SK-N-SH treated with all-trans-retinoic acid at 6 μM for 48 hours (cell line): ENCODE measurements around the gene RSBN1.

Experiments used
- ARNTL ChIP-seq: fragments of 450-650 bp; formaldehyde crosslinking; IDR thresholded peaks from 2 replicates; pipeline ENCODE4 v1.5.0; 2020; ENCODE audit warnings: low read depth, mild to moderate bottlenecking, moderate library complexity, borderline replicate concordance
- ESRRG ChIP-seq: fragments of 250-450 bp; sonication (Bioruptor Pico); IDR thresholded peaks from 2 replicates; pipeline ENCODE4 v1.6.1; 2021; ENCODE audit warnings: mild to moderate bottlenecking
- OSR1 ChIP-seq: fragments of 250-450 bp; sonication (Bioruptor Pico); IDR thresholded peaks from 2 replicates; pipeline ENCODE4 v1.8.0; 2022; ENCODE audit warnings: moderate library complexity, mild to moderate bottlenecking, inconsistent platforms
- PPARA ChIP-seq: fragments of 250-450 bp; sonication (Bioruptor Pico); IDR thresholded peaks from 2 replicates; pipeline ENCODE4 v1.5.0; 2020; ENCODE audit warnings: mild to moderate bottlenecking, borderline replicate concordance
- RARB ChIP-seq: fragments of 250-450 bp; sonication (Bioruptor Pico); IDR thresholded peaks from 2 replicates; pipeline ENCODE4 v1.8.0; 2021; ENCODE audit warnings: mild to moderate bottlenecking, moderate library complexity
- SNAI2 ChIP-seq: fragments of 250-450 bp; sonication (Bioruptor Pico); IDR thresholded peaks from 2 replicates; pipeline ENCODE4 v1.5.0; 2020; ENCODE audit warnings: mild to moderate bottlenecking, moderate library complexity
- TOX ChIP-seq: fragments of 250-450 bp; sonication (Bioruptor Pico); IDR thresholded peaks from 2 replicates; pipeline ENCODE4 v1.8.0; 2021; ENCODE audit warnings: mild to moderate bottlenecking, moderate library complexity, borderline replicate concordance
- ZC3H10 ChIP-seq: fragments of 250-450 bp; sonication (Bioruptor Pico); IDR thresholded peaks from 2 replicates; pipeline ENCODE4 v1.5.1; 2021; ENCODE audit warnings: mild to moderate bottlenecking, moderate library complexity
- ZFP3 ChIP-seq: fragments of 250-450 bp; sonication (Bioruptor Pico); IDR thresholded peaks from 2 replicates; pipeline ENCODE4 v1.5.0; 2020; ENCODE audit warnings: mild to moderate bottlenecking, moderate library complexity
- ZFP30 ChIP-seq: fragments of 450-650 bp; formaldehyde crosslinking; IDR thresholded peaks from 2 replicates; pipeline ENCODE4 v1.5.0; 2022; ENCODE audit warnings: mild to moderate bottlenecking, moderate library complexity
- ZNF565 ChIP-seq: fragments of 450-650 bp; formaldehyde crosslinking; conservative IDR thresholded peaks from 2 replicates; pipeline ENCODE4 v1.5.0; 2020; ENCODE audit warnings: low read depth, mild to moderate bottlenecking, moderate library complexity
- ZNF8 ChIP-seq: fragments of 450-650 bp; formaldehyde crosslinking; IDR thresholded peaks from 2 replicates; pipeline ENCODE4 v1.5.0; 2020; ENCODE audit warnings: mild to moderate bottlenecking, moderate library complexity
- TF ChIP-seq, protein P1 (sequence below): fragments of 250-450 bp; sonication (Bioruptor Pico); IDR thresholded peaks from 2 replicates; pipeline ENCODE4 v1.5.1; 2021; ENCODE audit warnings: mild to moderate bottlenecking, moderate library complexity
- TF ChIP-seq, protein P2 (sequence below): fragments of 250-450 bp; sonication (Bioruptor Pico); IDR thresholded peaks from 2 replicates; pipeline ENCODE4 v1.8.0; 2020; ENCODE audit warnings: mild to moderate bottlenecking, moderate library complexity, borderline replicate concordance

DNA sequence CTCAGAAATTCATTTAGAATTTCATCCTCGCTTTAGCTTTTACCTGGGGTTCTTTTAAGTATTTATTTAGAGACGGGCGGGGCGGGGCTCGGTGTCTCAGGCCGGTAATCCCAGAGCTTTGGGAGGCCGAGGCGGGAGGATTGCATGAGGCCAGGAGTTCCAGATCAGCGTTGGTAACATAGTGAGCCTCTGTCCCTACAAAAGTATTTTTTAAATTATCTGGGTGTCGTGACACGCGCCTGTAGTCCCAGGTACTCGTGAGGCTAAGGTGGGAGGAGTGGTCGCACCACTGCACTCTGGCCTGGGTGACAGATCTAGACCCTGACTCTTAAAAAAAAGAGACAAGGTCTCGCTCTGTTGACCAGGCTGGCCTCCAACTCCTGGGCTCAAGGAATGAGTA lies 942 bp upstream of the RSBN1 start:
- TF ChIP-seq ZFP3 (CRISPR knock-in tag) (no peak), ARNTL (CRISPR knock-in tag) (no peak), OSR1 (CRISPR knock-in tag) (no peak), TOX (no peak), ZC3H10 (CRISPR knock-in tag) (no peak), ZNF8 (CRISPR knock-in tag) (no peak), SNAI2 (CRISPR knock-in tag) (no peak), RARB (no peak), ZFP30 (CRISPR knock-in tag) (no peak), ZNF565 (no peak), PPARA (CRISPR knock-in tag) (no peak), ESRRG (CRISPR knock-in tag) (no peak)
- TF ChIP-seq, protein P1, sequence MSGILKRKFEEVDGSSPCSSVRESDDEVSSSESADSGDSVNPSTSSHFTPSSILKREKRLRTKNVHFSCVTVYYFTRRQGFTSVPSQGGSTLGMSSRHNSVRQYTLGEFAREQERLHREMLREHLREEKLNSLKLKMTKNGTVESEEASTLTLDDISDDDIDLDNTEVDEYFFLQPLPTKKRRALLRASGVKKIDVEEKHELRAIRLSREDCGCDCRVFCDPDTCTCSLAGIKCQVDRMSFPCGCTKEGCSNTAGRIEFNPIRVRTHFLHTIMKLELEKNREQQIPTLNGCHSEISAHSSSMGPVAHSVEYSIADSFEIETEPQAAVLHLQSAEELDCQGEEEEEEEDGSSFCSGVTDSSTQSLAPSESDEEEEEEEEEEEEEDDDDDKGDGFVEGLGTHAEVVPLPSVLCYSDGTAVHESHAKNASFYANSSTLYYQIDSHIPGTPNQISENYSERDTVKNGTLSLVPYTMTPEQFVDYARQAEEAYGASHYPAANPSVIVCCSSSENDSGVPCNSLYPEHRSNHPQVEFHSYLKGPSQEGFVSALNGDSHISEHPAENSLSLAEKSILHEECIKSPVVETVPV (CRISPR knock-in tag): no peak
- TF ChIP-seq, protein P2, sequence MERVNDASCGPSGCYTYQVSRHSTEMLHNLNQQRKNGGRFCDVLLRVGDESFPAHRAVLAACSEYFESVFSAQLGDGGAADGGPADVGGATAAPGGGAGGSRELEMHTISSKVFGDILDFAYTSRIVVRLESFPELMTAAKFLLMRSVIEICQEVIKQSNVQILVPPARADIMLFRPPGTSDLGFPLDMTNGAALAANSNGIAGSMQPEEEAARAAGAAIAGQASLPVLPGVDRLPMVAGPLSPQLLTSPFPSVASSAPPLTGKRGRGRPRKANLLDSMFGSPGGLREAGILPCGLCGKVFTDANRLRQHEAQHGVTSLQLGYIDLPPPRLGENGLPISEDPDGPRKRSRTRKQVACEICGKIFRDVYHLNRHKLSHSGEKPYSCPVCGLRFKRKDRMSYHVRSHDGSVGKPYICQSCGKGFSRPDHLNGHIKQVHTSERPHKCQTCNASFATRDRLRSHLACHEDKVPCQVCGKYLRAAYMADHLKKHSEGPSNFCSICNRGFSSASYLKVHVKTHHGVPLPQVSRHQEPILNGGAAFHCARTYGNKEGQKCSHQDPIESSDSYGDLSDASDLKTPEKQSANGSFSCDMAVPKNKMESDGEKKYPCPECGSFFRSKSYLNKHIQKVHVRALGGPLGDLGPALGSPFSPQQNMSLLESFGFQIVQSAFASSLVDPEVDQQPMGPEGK (CRISPR knock-in tag): no peak
